Stomach (tissue), 19 donors: ENCODE measurements around the gene CYP4F8. TPM values are rescaled to one million over a fixed set of nuclear protein-coding genes. Genes with fewer than 3 reads are reported as not detected.

Experiments
- DNase-seq, 2 donors: peaks; one replicate each; pipeline versions ENCODE4 v3.0.0 to v3.0.0-alpha.2; 2013 to 2019
- H3K27ac ChIP-seq, 5 donors: fragments of 200-600 bp in 4 of 5; sonication (generic) in 4 of 5; one replicate each; pipeline ENCODE4 v1.5.1; 2013 to 2019; ENCODE audit warnings: mild to moderate bottlenecking in 1 of 5, moderate library complexity in 1 of 5
- H3K27me3 ChIP-seq, 3 donors: fragments of 200-600 bp; sonication (generic); one replicate each; pipeline ENCODE4 v1.5.1; 2017 to 2019; ENCODE audit warnings: mixed run types in 1 of 3
- H3K36me3 ChIP-seq, 4 donors: fragments of 200-600 bp; sonication (generic); 1 replicate in 3 of 4; 2 replicates in 1 of 4; pipeline ENCODE4 v1.5.1; 2016 to 2019
- H3K4me1 ChIP-seq, 4 donors: fragments of 200-600 bp; sonication (generic); one replicate each; pipeline ENCODE4 v1.5.1; 2016 to 2019
- H3K4me3 ChIP-seq, 4 donors: fragments of 200-600 bp; sonication (generic) in 3 of 4; one replicate each; pipeline ENCODE4 v1.5.1; 2016 to 2019; ENCODE audit warnings: mild to moderate bottlenecking in 1 of 4
- H3K9me3 ChIP-seq, 4 donors: fragments of 200-600 bp; sonication (generic); one replicate each; pipeline ENCODE4 v1.5.1; 2016 to 2019
- CTCF ChIP-seq, 7 experiments: fragments of 450-650 bp in 4 of 7; fragments of 200-600 bp in 3 of 7; sonication (generic) in 3 of 7; IDR thresholded peaks; one replicate each; pipeline ENCODE4 v1.5.1; 2016 to 2019; ENCODE audit warnings: antibody characterized with exemption in 7 of 7, control low read depth in 2 of 7, mild to moderate bottlenecking in 1 of 7
- EP300 ChIP-seq: sonication (generic); formaldehyde crosslinking; IDR thresholded peaks from one replicate; pipeline ENCODE4 v1.6.1; 2017; ENCODE audit warnings: antibody characterized with exemption
- POLR2A ChIP-seq, 4 donors: fragments of 450-650 bp; IDR thresholded peaks; one replicate each; pipeline ENCODE4 v1.6.1; 2016; ENCODE audit warnings: antibody characterized with exemption in 4 of 4, control low read depth in 2 of 4, mild to moderate bottlenecking in 1 of 4, moderate library complexity in 1 of 4
- POLR2AphosphoS5 ChIP-seq, 3 donors: sonication (generic); formaldehyde crosslinking; IDR thresholded peaks; one replicate each; pipeline ENCODE4 v1.6.1; 2016; ENCODE audit warnings: antibody characterized with exemption in 3 of 3
- WGBS, 5 donors: extraction: QIAGEN DNeasy Blood & Tissue Kit in 3 of 5; methylation state at CpG; one replicate each; pipeline versions ENCODE4 v1.1.5 to v1.1.7; 2013 to 2018; 5-methylcytosine and 5-hydroxymethylcytosine counted together
- intact Hi-C: fragments of 100-400 bp; cut with DNase I; formaldehyde crosslinking; loops from one replicate; pipeline ENCODE4 v1.15.1; 2023; ENCODE audit warnings: low total_unique reads
- long read RNA-seq, 10 donors: transcript quantifications; one replicate each; lab custom pipeline, GENCODE V29; 2026
- polyA plus RNA-seq, 3 donors: library from polyadenylated mRNA; stranded (reverse); fragments of 200-250 nt; gene quantifications; one replicate each; pipeline ENCODE4 v1.2.3, GENCODE V29; 2013
- total RNA-seq, 5 donors: library from RNA; depleted of rRNA; stranded (reverse); fragments of >200 nt; gene quantifications; one replicate each; pipeline versions ENCODE4 v1.1.0 to v1.2.3, GENCODE V29; 2014 to 2016
- donor health status: healthy with polysubstance abuse.
- donor health status: Bipolar disorder and iron deficiency.
- donor health status: healthy.

Gene CYP4F8
- total RNA-seq (not detected), polyA plus RNA-seq (not detected)
- long read RNA-seq, donor 1 = 0 reads
- long read RNA-seq, donor 2 = 0 reads
- long read RNA-seq, donor 3 = 0 reads
- long read RNA-seq, donor 4 = 0 reads
- long read RNA-seq, donor 5 = 0 reads
- long read RNA-seq, donor 6 = 0 reads
- long read RNA-seq, donor 7 = 0 reads
- long read RNA-seq, donor 8 = 0 reads
- long read RNA-seq, donor 9 = 0 reads
- long read RNA-seq, donor 10 = 0 reads

GRCh38 chr19:15614507-15615379 is at the start of gene CYP4F8:
Gene CYP4F8, plus strand, starts transcription at chr19:15615218. Its CDS starts 399 bp downstream, at chr19:15615617.
- no peak for DNase-seq
- intact Hi-C loops = no loop called here
- H3K36me3 ChIP-seq = no peaks in the 10 kb centered on the region
- TF ChIP-seq CTCF (IDR thresholded peaks at IDR 0.05) = no peak
- no peak for TF ChIP-seq POLR2AphosphoS5 (IDR thresholded peaks at IDR 0.05)
- no peak for TF ChIP-seq EP300
- TF ChIP-seq POLR2A (IDR thresholded peaks at IDR 0.05) = no peak
- H3K4me3 ChIP-seq = no peak within 1 kb of the TSS
- H3K27ac ChIP-seq = no peak within 1 kb of the TSS
- H3K9me3 ChIP-seq = no peaks in the 10 kb centered on the region
- no peaks in the 10 kb centered on the region for H3K4me1 ChIP-seq
- 37 to 52% (median 47%) methylated on average over 7 to 8 of the region's 8 CpGs for WGBS, 5 donors
- peaks cover 0 to 28% (median 5%) of the 10 kb centered on the region in 3 donors for H3K27me3 ChIP-seq

GRCh38 chr19:15570420-15570819 is 44.6 kb upstream of the CYP4F8 start:
- Histone ChIP-seq H3K27me3 (peaks cover 0 to 40% (median 3%) of the 10 kb centered on the region in 3 donors), H3K36me3 (no peaks in the 10 kb centered on the region), H3K9me3 (no peaks in the 10 kb centered on the region), H3K27ac (no peak overlapping the region), H3K4me1 (no peaks in the 10 kb centered on the region), H3K4me3 (no peak overlapping the region)
- TF ChIP-seq POLR2AphosphoS5 (IDR thresholded peaks at IDR 0.05) = no peak
- 78 to 88% (median 85%) methylated on average over 3 of the region's 3 CpGs for WGBS, 5 donors
- intact Hi-C loops = no loop called here
- no peak for DNase-seq

GRCh38 chr19:15575406-15575805 is 39.6 kb upstream of the CYP4F8 start:
- no peaks in the 10 kb centered on the region for H3K9me3 ChIP-seq
- H3K4me1 ChIP-seq = no peaks in the 10 kb centered on the region
- no peaks in the 10 kb centered on the region for H3K36me3 ChIP-seq
- H3K27me3 ChIP-seq = peaks cover 0 to 38% (median 0%) of the 10 kb centered on the region in 3 donors
- intact Hi-C loops = no loop called here
- H3K27ac ChIP-seq = no peak overlapping the region
- DNase-seq = no peak
- H3K4me3 ChIP-seq = no peak overlapping the region
- 55 to 68% (median 57%) methylated on average over 4 to 6 of the region's 6 CpGs for WGBS, 5 donors
- no peak for TF ChIP-seq CTCF (IDR thresholded peaks at IDR 0.05)
- TF ChIP-seq EP300 = no peak
- TF ChIP-seq POLR2A (IDR thresholded peaks at IDR 0.05) = no peak
- TF ChIP-seq POLR2AphosphoS5 (IDR thresholded peaks at IDR 0.05) = no peak

- no peak for DNase-seq
- intact Hi-C loops = no loop called here
- 73 to 85% (median 81%) methylated on average over 12 of the region's 12 CpGs for whole genome bisulfite sequencing, 5 donors
Observed at GRCh38 chr19:15576526-15577156, 38.4 kb upstream of the CYP4F8 start.

More at GRCh38 chr19:15576526-15577156, 38.4 kb upstream of the CYP4F8 start:
- H3K4me3 ChIP-seq = no peak overlapping the region
- no peaks in the 10 kb centered on the region for H3K36me3 ChIP-seq
- peaks cover 0 to 39% (median under 1%) of the 10 kb centered on the region in 3 donors for H3K27me3 ChIP-seq
- H3K9me3 ChIP-seq = no peaks in the 10 kb centered on the region
- no peak overlapping the region for H3K27ac ChIP-seq
- no peaks in the 10 kb centered on the region for H3K4me1 ChIP-seq
- TF ChIP-seq CTCF (IDR thresholded peaks at IDR 0.05) (no peak), POLR2A (IDR thresholded peaks at IDR 0.05) (no peak)
